Measurements from ENCODE around the gene SLC19A1. TPM values are rescaled to one million over a fixed set of nuclear protein-coding genes. Genes with fewer than 3 reads are reported as not detected.

Gene SLC19A1
- total RNA-seq, 2 experiments from 2014 or later: 53.2 to 60.2 TPM

GRCh38 chr21:45515241-45516061, 26.8 kb downstream of the SLC19A1 start:
- CTCF ChIA-PET: no interaction called here
- Mint-ChIP-seq H3K36me3 (peaks cover 32% of the 10 kb centered on the region), H3K4me1 (peaks cover 25% of the 10 kb centered on the region), H3K4me3 (no peak overlapping the region), H3K27ac (no peak overlapping the region), H3K9me3 (ENCODE audit: low read depth) (peaks cover 22% of the 10 kb centered on the region), H3K27me3 (no peaks in the 10 kb centered on the region)
- DNase-seq (no peak), ATAC-seq (no peak)

- H3K4me3 Mint-ChIP-seq: no peak overlapping the region
- no peaks in the 10 kb centered on the region for H3K27me3 Mint-ChIP-seq
- no peak for DNase-seq
- peaks cover 14% of the 10 kb centered on the region for H3K9me3 Mint-ChIP-seq (ENCODE audit: low read depth)
- H3K36me3 Mint-ChIP-seq: peaks cover 22% of the 10 kb centered on the region
- CTCF ChIA-PET: no interaction called here
- no peak for ATAC-seq
- H3K4me1 Mint-ChIP-seq: peaks cover 23% of the 10 kb centered on the region
- no peak overlapping the region for H3K27ac Mint-ChIP-seq
These were observed 27.8 kb downstream of the SLC19A1 start for GRCh38 chr21:45514311-45515021.

- H3K9me3 Mint-ChIP-seq (ENCODE audit: low read depth): peaks cover 9% of the 10 kb centered on the region
- H3K4me3 Mint-ChIP-seq: no peak overlapping the region
- H3K27ac Mint-ChIP-seq: peak overlapping the region; percentile 45
- H3K36me3 Mint-ChIP-seq: peaks cover 16% of the 10 kb centered on the region
- CTCF ChIA-PET: no interaction called here
- H3K4me1 Mint-ChIP-seq: peaks cover 23% of the 10 kb centered on the region
- ATAC-seq: no peak
- no peak for DNase-seq
- H3K27me3 Mint-ChIP-seq: no peaks in the 10 kb centered on the region
These were observed 28.4 kb downstream of the SLC19A1 start for GRCh38 chr21:45513741-45514310.

- Mint-ChIP-seq H3K36me3 (peaks cover 9% of the 10 kb centered on the region), H3K9me3 (ENCODE audit: low read depth) (peaks cover 4% of the 10 kb centered on the region), H3K4me1 (peaks cover 16% of the 10 kb centered on the region), H3K27ac (no peak overlapping the region), H3K4me3 (no peak overlapping the region), H3K27me3 (no peaks in the 10 kb centered on the region)
- CTCF ChIA-PET: no interaction called here
- DNase-seq (no peak), ATAC-seq (no peak)
These were observed 29.1 kb downstream of the SLC19A1 start for GRCh38 chr21:45513003-45513717.

GRCh38 chr21:45512626-45513002, 29.6 kb downstream of the SLC19A1 start:
- CTCF ChIA-PET: no interaction called here
- peaks cover 11% of the 10 kb centered on the region for H3K4me1 Mint-ChIP-seq
- DNase-seq: no peak
- H3K36me3 Mint-ChIP-seq: peaks cover 4% of the 10 kb centered on the region
- no peak overlapping the region for H3K4me3 Mint-ChIP-seq
- no peak for ATAC-seq
- H3K9me3 Mint-ChIP-seq (ENCODE audit: low read depth): no peaks in the 10 kb centered on the region
- no peaks in the 10 kb centered on the region for H3K27me3 Mint-ChIP-seq
- no peak overlapping the region for H3K27ac Mint-ChIP-seq

GRCh38 chr21:45511661-45512431, 30.4 kb downstream of the SLC19A1 start:
- H3K27me3 Mint-ChIP-seq: no peaks in the 10 kb centered on the region
- ATAC-seq (no peak), DNase-seq (no peak)
- H3K9me3 Mint-ChIP-seq (ENCODE audit: low read depth): no peaks in the 10 kb centered on the region
- peaks cover 5% of the 10 kb centered on the region for H3K4me1 Mint-ChIP-seq
- CTCF ChIA-PET: no interaction called here
- no peak overlapping the region for H3K27ac Mint-ChIP-seq
- no peak overlapping the region for H3K4me3 Mint-ChIP-seq
- H3K36me3 Mint-ChIP-seq: no peaks in the 10 kb centered on the region

GRCh38 chr21:45511007-45511406, 31.2 kb downstream of the SLC19A1 start:
- Mint-ChIP-seq H3K4me3 (no peak overlapping the region), H3K4me1 (peaks cover 5% of the 10 kb centered on the region), H3K9me3 (ENCODE audit: low read depth) (no peaks in the 10 kb centered on the region), H3K36me3 (no peaks in the 10 kb centered on the region), H3K27ac (no peak overlapping the region), H3K27me3 (no peaks in the 10 kb centered on the region)
- DNase-seq: no peak
- ATAC-seq: no peak
- CTCF ChIA-PET: no interaction called here

- no peak for ATAC-seq
- CTCF ChIA-PET: no interaction called here
- no peaks in the 10 kb centered on the region for H3K27me3 Mint-ChIP-seq
- no peaks in the 10 kb centered on the region for H3K9me3 Mint-ChIP-seq (ENCODE audit: low read depth)
- no peak for DNase-seq
- peaks cover 5% of the 10 kb centered on the region for H3K4me1 Mint-ChIP-seq
- H3K36me3 Mint-ChIP-seq: no peaks in the 10 kb centered on the region
- H3K27ac Mint-ChIP-seq: no peak overlapping the region
- no peak overlapping the region for H3K4me3 Mint-ChIP-seq
These were observed 31.7 kb downstream of the SLC19A1 start for GRCh38 chr21:45510466-45510955.

GRCh38 chr21:45509566-45510465, 32.4 kb downstream of the SLC19A1 start:
- ATAC-seq (no peak), DNase-seq (no peak)
- H3K4me1 Mint-ChIP-seq: peaks cover 5% of the 10 kb centered on the region
- no peaks in the 10 kb centered on the region for H3K36me3 Mint-ChIP-seq
- H3K27ac Mint-ChIP-seq: no peak overlapping the region
- H3K4me3 Mint-ChIP-seq: no peak overlapping the region
- CTCF ChIA-PET: no interaction called here
- H3K9me3 Mint-ChIP-seq (ENCODE audit: low read depth): no peaks in the 10 kb centered on the region
- no peaks in the 10 kb centered on the region for H3K27me3 Mint-ChIP-seq

GRCh38 chr21:45508607-45509565, 33.4 kb downstream of the SLC19A1 start:
- no peaks in the 10 kb centered on the region for H3K36me3 Mint-ChIP-seq
- no peaks in the 10 kb centered on the region for H3K27me3 Mint-ChIP-seq
- H3K27ac Mint-ChIP-seq: peak overlapping the region; percentile 46
- H3K9me3 Mint-ChIP-seq (ENCODE audit: low read depth): no peaks in the 10 kb centered on the region
- peaks cover 3% of the 10 kb centered on the region for H3K4me1 Mint-ChIP-seq
- no peak for ATAC-seq
- CTCF ChIA-PET: no interaction called here
- H3K4me3 Mint-ChIP-seq: no peak overlapping the region
- DNase-seq: no peak

GRCh38 chr21:45507888-45508508, 34.2 kb downstream of the SLC19A1 start:
- no peak for ATAC-seq

More at GRCh38 chr21:45507888-45508508, 34.2 kb downstream of the SLC19A1 start:
- no peak overlapping the region for H3K4me3 Mint-ChIP-seq
- H3K4me1 Mint-ChIP-seq: no peaks in the 10 kb centered on the region
- H3K36me3 Mint-ChIP-seq: no peaks in the 10 kb centered on the region
- CTCF ChIA-PET: no interaction called here
- H3K9me3 Mint-ChIP-seq (ENCODE audit: low read depth): no peaks in the 10 kb centered on the region
- H3K27ac Mint-ChIP-seq: no peak overlapping the region
- no peak for DNase-seq
- no peaks in the 10 kb centered on the region for H3K27me3 Mint-ChIP-seq
